B cell (primary cell): ENCODE data around the gene PTPN20. TPM values are rescaled to one million over a fixed set of nuclear protein-coding genes. Genes with fewer than 3 reads are reported as not detected.

ENCODE experiments used
- ATAC-seq: fragments of 200-7000 bp; cut with Tn5 transposase; one replicate; pipeline ENCODE4 v1.10.0; 2021; ENCODE audit warnings: low read depth, mild to moderate bottlenecking, moderate number of reproducible peaks, moderate library complexity
- CTCF ChIA-PET: fragments of 350-600 bp; sonication (Branson Sonifier 250); formaldehyde crosslinking; loops from one replicate; lab custom pipeline; 2021; ENCODE audit warnings: antibody characterized with exemption, inconsistent platforms; lab: Charles Lee
- POLR2A ChIA-PET: fragments of 350-600 bp; sonication (Branson Sonifier 250); formaldehyde crosslinking; loops from one replicate; lab custom pipeline; 2021; ENCODE audit warnings: antibody characterized with exemption; lab: Charles Lee
- DNase-seq: peaks from one replicate; pipeline ENCODE4 v3.0.0; 2013
- H2AFZ ChIP-seq: 2 replicates; pipeline ENCODE4 v1.6.1; 2012; ENCODE audit warnings: mild to moderate bottlenecking, low read depth, low read length; ENCODE audit not compliant: insufficient read depth, poor library complexity, severe bottlenecking
- H3K27ac ChIP-seq, 2 donors: 1 replicate in 1 of 2; 2 replicates in 1 of 2; pipeline ENCODE4 v1.5.1; 2012 to 2013; ENCODE audit warnings: low read length in 2 of 2, mild to moderate bottlenecking in 2 of 2, moderate library complexity in 1 of 2
- H3K27me3 ChIP-seq, 4 experiments: fragments of 200-600 bp in 1 of 4; sonication (generic) in 1 of 4; replicated peaks in 1 of 4; 1 replicate in 2 of 4; 2 replicates in 2 of 4; pipeline versions ENCODE4 v1.6.1 to v1.7.0; 2013 to 2016; ENCODE audit warnings: low read length in 3 of 4, mild to moderate bottlenecking in 2 of 4, mixed read lengths in 1 of 4, moderate library complexity in 1 of 4; ENCODE audit not compliant: insufficient read depth in 4 of 4, control insufficient read depth in 3 of 4; ENCODE audit errors: control extremely low read depth in 1 of 4
- H3K36me3 ChIP-seq, 2 experiments: replicated peaks in 1 of 2; 1 replicate in 1 of 2; 2 replicates in 1 of 2; pipeline versions ENCODE4 v1.6.1 to v1.7.1; 2013; ENCODE audit warnings: low read length in 1 of 2; ENCODE audit not compliant: insufficient read depth in 2 of 2, control insufficient read depth in 1 of 2; ENCODE audit errors: control extremely low read depth in 1 of 2, extremely low read depth in 1 of 2
- H3K4me1 ChIP-seq, 2 donors: fragments of 200-600 bp in 1 of 2; sonication (generic) in 1 of 2; 1 replicate in 1 of 2; 2 replicates in 1 of 2; pipeline versions ENCODE4 v1.5.1 to v1.6.1; 2013 to 2017; ENCODE audit warnings: low read length in 2 of 2; ENCODE audit not compliant: control insufficient read depth in 2 of 2, insufficient read depth in 2 of 2
- H3K4me2 ChIP-seq: replicated peaks from 2 replicates; pipeline ENCODE3; 2012; ENCODE audit warnings: mild to moderate bottlenecking, low read depth, low read length; ENCODE audit not compliant: poor library complexity, severe bottlenecking
- H3K4me3 ChIP-seq, 5 experiments: fragments of 200-600 bp in 1 of 5; sonication (generic) in 1 of 5; 1 replicate in 3 of 5; 2 replicates in 2 of 5; pipeline versions ENCODE4 v1.5.1 to v1.7.0; 2011 to 2016; ENCODE audit warnings: low read length in 4 of 5, mild to moderate bottlenecking in 4 of 5, low read depth in 2 of 5, control low read depth in 1 of 5, moderate library complexity in 1 of 5; ENCODE audit not compliant: insufficient read depth in 1 of 5; ENCODE audit errors: control extremely low read depth in 1 of 5, extremely low read depth in 1 of 5
- H3K79me2 ChIP-seq: fragments of 200-600 bp; sonication (generic); one replicate; pipeline ENCODE4 v1.6.0; 2016; ENCODE audit warnings: low read length; ENCODE audit not compliant: control insufficient read depth, insufficient read depth
- H3K9ac ChIP-seq: fragments of 200-600 bp; sonication (generic); 2 replicates; pipeline ENCODE4 v1.6.1; 2017; ENCODE audit warnings: mild to moderate bottlenecking, low read length, moderate library complexity
- H3K9me3 ChIP-seq, 3 donors: one replicate each; pipeline versions ENCODE4 v1.6.1 to v1.7.1; 2013; ENCODE audit warnings: low read length in 2 of 3; ENCODE audit not compliant: control insufficient read depth in 2 of 3, insufficient read depth in 1 of 3; ENCODE audit errors: control extremely low read depth in 1 of 3
- H4K20me1 ChIP-seq: 2 replicates; pipeline ENCODE4 v1.6.0; 2012; ENCODE audit warnings: mild to moderate bottlenecking, low read length; ENCODE audit not compliant: insufficient read depth, control insufficient read depth, poor library complexity, severe bottlenecking
- H3K27ac Mint-ChIP-seq: one replicate; pipeline ENCODE4 v1.8.0; 2021; ENCODE audit warnings: mixed read lengths
- H3K27me3 Mint-ChIP-seq: one replicate; pipeline ENCODE4 v1.8.0; 2021; ENCODE audit warnings: mixed read lengths
- H3K4me1 Mint-ChIP-seq: one replicate; pipeline ENCODE4 v1.8.0; 2021; ENCODE audit warnings: mixed read lengths
- H3K4me3 Mint-ChIP-seq: one replicate; pipeline ENCODE4 v1.8.0; 2021; ENCODE audit warnings: mixed read lengths
- H3K9me3 Mint-ChIP-seq: one replicate; pipeline ENCODE4 v1.8.0; 2022; ENCODE audit warnings: mixed read lengths; ENCODE audit not compliant: insufficient read depth
- EZH2 ChIP-seq: IDR thresholded peaks from 2 replicates; pipeline ENCODE4 v1.6.1; 2012; ENCODE audit warnings: borderline replicate concordance, low read depth, mild to moderate bottlenecking, moderate library complexity, low read length; ENCODE audit not compliant: insufficient read depth, poor library complexity, severe bottlenecking
- WGBS: methylation state at CpG from one replicate; pipeline ENCODE4 v1.1.5; 2013; ENCODE audit warnings: missing lambda C conversion rate; ENCODE audit not compliant: insufficient coverage; 5-methylcytosine and 5-hydroxymethylcytosine counted together
- intact Hi-C: fragments of 100-400 bp; cut with micrococcal nuclease; formaldehyde crosslinking; loops from one replicate; pipeline ENCODE4 v1.10.0; 2022
- polyA plus RNA-seq: library from polyadenylated mRNA; depleted of rRNA; stranded (reverse); fragments of >200 nt; gene quantifications from 2 replicates; pipeline ENCODE4 v1.2.3, GENCODE V29; 2012
- total RNA-seq, 2 donors: library from RNA; stranded (reverse); fragments of 120-200 nt in 1 of 2; gene quantifications; 1 replicate in 1 of 2; 2 replicates in 1 of 2; pipeline versions ENCODE4 v1.2.3 to v1.2.4, GENCODE V29; 2013 to 2022
- TF ChIP-seq, protein P1 (sequence below): fragments of 200-600 bp; IDR thresholded peaks from one replicate; pipeline ENCODE4 v1.8.0; 2022; ENCODE audit warnings: antibody characterized with exemption, mild to moderate bottlenecking

The PTPN20 gene
- total and polyA plus RNA-seq, 2 donors (not counting 1 experiment from before 2014, with no cell fraction given): 0.24 to 4.2 TPM

DNA sequence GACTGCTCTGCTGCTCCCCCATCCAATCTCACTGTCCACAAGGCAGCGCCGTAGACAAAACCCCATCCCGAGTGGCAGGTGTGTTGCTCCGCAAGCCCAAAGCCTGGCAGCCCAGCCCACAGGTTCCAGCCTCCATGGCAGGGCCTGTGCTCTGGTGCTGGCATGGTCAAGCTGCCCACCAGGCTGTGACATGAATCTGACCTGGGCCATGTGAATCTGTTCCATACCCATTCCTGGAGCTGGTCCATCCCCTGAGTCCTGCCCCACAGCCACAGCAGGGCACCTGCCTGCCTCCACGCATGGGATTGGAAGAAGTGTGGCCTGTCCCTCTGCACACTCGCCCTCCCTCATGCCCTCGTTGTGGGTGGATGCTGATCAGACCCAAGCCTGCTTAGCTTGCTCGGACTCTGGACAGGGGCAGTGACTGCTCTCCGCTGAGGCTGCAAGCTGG, 128.8 kb downstream of the PTPN20 start:
- Histone ChIP-seq H3K4me3 (no peak overlapping the region), H3K9me3 (no peaks in the 10 kb centered on the region), H2AFZ (no peak overlapping the region), H3K27ac (no peak overlapping the region), H3K36me3 (no peaks in the 10 kb centered on the region), H3K79me2 (no peaks in the 10 kb centered on the region), H3K27me3 (no peaks in the 10 kb centered on the region), H3K4me2 (no peak overlapping the region), H3K4me1 (no peaks in the 10 kb centered on the region), H4K20me1 (no peaks in the 10 kb centered on the region), H3K9ac (no peak overlapping the region)
- intact Hi-C loops: no loop called here
- Mint-ChIP-seq H3K9me3 (no peaks in the 10 kb centered on the region), H3K27me3 (peaks cover 3% of the 10 kb centered on the region), H3K4me1 (no peaks in the 10 kb centered on the region), H3K4me3 (no peak overlapping the region), H3K27ac (no peak overlapping the region)
- DNase-seq (no peak), ATAC-seq (no peak)
- WGBS: 89% methylated on average over 8 of the region's 9 CpGs
- ChIA-PET CTCF (interaction anchor here (1.3 to 2.0 kb wide), 2 partner anchors 14 to 272 kb away, joined by 3 to 7 read pairs; no protein-coding TSS in a partner anchor), POLR2A (no interaction called here)
- TF ChIP-seq, protein P1, sequence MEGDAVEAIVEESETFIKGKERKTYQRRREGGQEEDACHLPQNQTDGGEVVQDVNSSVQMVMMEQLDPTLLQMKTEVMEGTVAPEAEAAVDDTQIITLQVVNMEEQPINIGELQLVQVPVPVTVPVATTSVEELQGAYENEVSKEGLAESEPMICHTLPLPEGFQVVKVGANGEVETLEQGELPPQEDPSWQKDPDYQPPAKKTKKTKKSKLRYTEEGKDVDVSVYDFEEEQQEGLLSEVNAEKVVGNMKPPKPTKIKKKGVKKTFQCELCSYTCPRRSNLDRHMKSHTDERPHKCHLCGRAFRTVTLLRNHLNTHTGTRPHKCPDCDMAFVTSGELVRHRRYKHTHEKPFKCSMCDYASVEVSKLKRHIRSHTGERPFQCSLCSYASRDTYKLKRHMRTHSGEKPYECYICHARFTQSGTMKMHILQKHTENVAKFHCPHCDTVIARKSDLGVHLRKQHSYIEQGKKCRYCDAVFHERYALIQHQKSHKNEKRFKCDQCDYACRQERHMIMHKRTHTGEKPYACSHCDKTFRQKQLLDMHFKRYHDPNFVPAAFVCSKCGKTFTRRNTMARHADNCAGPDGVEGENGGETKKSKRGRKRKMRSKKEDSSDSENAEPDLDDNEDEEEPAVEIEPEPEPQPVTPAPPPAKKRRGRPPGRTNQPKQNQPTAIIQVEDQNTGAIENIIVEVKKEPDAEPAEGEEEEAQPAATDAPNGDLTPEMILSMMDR: no peak
- TF ChIP-seq EZH2: no peak

DNA sequence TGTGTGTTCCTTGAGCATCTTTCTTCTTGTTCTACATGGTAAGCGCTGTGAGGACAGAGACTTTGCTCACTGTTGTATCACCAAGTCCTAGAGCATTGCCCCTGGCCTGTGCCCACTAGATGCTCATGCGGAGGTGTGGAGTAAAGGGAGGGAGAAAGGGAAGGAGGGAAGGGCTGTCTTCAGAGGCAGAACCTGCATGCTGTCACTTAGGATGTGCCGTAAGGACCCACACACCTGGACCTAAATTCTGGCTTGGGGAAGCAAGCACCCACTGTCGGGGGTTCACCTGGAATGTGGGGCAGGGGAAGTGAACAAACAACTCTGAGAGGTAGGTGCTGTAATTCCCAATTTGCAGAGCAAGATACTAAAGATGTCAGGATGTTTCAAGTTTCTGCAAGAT, 129.5 kb downstream of the PTPN20 start:
- Mint-ChIP-seq H3K4me3 (no peak overlapping the region), H3K9me3 (no peaks in the 10 kb centered on the region), H3K4me1 (no peaks in the 10 kb centered on the region), H3K27ac (no peak overlapping the region), H3K27me3 (peaks cover 3% of the 10 kb centered on the region)
- DNase-seq (no peak), ATAC-seq (no peak)
- H4K20me1 ChIP-seq: no peaks in the 10 kb centered on the region
- TF ChIP-seq, protein P1: no peak
- no peak for TF ChIP-seq EZH2
- H3K9me3 ChIP-seq: no peaks in the 10 kb centered on the region
- 96% methylated on average over 4 of the region's 4 CpGs for WGBS
- no peaks in the 10 kb centered on the region for H3K36me3 ChIP-seq
- no peak overlapping the region for H2AFZ ChIP-seq
- POLR2A ChIA-PET: no interaction called here
- H3K79me2 ChIP-seq: no peaks in the 10 kb centered on the region
- no peak overlapping the region for H3K4me2 ChIP-seq
- no peaks in the 10 kb centered on the region for H3K4me1 ChIP-seq
- no peaks in the 10 kb centered on the region for H3K27me3 ChIP-seq
- H3K27ac ChIP-seq: no peak overlapping the region
- intact Hi-C loops: no loop called here
- no peak overlapping the region for H3K4me3 ChIP-seq
- H3K9ac ChIP-seq: no peak overlapping the region
- CTCF ChIA-PET: interaction anchor here (2.0 to 9.0 kb wide), 2 partner anchors 271 kb away, joined by 7 to 201 read pairs; no protein-coding TSS in a partner anchor
